ENCODE data around the gene THSD7B. TPM values are rescaled to one million over a fixed set of nuclear protein-coding genes. Genes with fewer than 3 reads are reported as not detected.

Gene THSD7B
- total RNA-seq, 2 donors from 2014 or later: 0.51 to 5.4 TPM

DNA sequence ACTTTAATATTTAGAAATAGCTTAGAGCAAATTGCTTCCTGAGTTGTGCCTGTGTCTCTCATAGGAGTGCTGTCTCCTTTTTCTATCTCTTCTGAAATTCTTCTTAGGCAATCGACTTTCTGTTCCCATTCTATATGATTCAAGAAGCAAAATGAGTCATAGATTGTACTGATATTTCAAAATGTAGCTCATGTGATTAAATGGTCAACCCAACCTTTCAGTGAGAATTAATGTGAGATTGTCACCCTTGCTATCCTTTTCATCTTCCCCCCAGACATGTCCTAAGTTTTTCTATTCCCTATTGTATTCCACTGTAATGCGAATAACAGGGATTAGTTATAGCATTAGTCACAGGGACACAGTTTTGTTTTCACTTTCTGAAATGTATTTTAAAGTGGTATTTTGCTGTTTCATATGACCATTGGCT is 413.6 kb downstream of the THSD7B start:
- intact Hi-C loops (cut with DNase I): no loop called here
- H3K4me1 ChIP-seq (replicated peaks): no peaks in the 10 kb centered on the region
- 69% methylated on average over 2 of the region's 2 CpGs for WGBS
- H3K27ac ChIP-seq: no peak overlapping the region
- no peak for TF ChIP-seq POLR2A (IDR thresholded peaks at IDR 0.05)
- no peak for TF ChIP-seq POLR2AphosphoS5 (IDR thresholded peaks at IDR 0.05)
- TF ChIP-seq, protein P1, sequence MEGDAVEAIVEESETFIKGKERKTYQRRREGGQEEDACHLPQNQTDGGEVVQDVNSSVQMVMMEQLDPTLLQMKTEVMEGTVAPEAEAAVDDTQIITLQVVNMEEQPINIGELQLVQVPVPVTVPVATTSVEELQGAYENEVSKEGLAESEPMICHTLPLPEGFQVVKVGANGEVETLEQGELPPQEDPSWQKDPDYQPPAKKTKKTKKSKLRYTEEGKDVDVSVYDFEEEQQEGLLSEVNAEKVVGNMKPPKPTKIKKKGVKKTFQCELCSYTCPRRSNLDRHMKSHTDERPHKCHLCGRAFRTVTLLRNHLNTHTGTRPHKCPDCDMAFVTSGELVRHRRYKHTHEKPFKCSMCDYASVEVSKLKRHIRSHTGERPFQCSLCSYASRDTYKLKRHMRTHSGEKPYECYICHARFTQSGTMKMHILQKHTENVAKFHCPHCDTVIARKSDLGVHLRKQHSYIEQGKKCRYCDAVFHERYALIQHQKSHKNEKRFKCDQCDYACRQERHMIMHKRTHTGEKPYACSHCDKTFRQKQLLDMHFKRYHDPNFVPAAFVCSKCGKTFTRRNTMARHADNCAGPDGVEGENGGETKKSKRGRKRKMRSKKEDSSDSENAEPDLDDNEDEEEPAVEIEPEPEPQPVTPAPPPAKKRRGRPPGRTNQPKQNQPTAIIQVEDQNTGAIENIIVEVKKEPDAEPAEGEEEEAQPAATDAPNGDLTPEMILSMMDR (IDR thresholded peaks at IDR 0.05): no peak
- no peak overlapping the region for H3K4me3 ChIP-seq
- no peak for DNase-seq (ENCODE audit: low spot score)
- no peaks in the 10 kb centered on the region for H3K27me3 ChIP-seq (replicated peaks; ENCODE audit: insufficient read depth)
- no peaks in the 10 kb centered on the region for H3K36me3 ChIP-seq
- no peaks in the 10 kb centered on the region for H3K9me3 ChIP-seq

DNA sequence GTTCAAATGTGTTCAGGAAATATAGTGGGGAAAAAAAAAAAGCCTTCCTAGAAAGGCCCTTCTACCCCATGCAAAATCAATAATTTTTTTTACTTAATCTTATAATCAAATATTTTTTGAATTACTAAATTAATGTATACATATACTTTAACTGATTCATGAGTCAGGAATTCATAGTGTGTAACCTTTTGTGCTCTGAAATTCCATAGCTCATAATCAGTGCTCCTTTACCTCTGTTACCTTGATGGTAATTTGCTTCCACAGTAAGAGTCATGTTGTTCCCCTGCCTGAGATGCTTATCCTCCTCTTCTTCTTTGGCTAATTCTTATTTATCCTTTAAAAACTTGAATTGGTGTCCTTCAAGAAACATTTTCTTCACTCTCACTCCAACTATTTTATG is 414.2 kb downstream of the THSD7B start:
- H3K4me1 ChIP-seq (replicated peaks): no peaks in the 10 kb centered on the region
- H3K36me3 ChIP-seq: no peaks in the 10 kb centered on the region
- intact Hi-C loops (cut with DNase I): no loop called here
- no peak overlapping the region for H3K27ac ChIP-seq
- no peaks in the 10 kb centered on the region for H3K9me3 ChIP-seq
- TF ChIP-seq, protein P1 (IDR thresholded peaks at IDR 0.05): no peak
- TF ChIP-seq POLR2AphosphoS5 (IDR thresholded peaks at IDR 0.05) (no peak), POLR2A (IDR thresholded peaks at IDR 0.05) (no peak)
- H3K4me3 ChIP-seq: no peak overlapping the region
- DNase-seq (ENCODE audit: low spot score): no peak
- H3K27me3 ChIP-seq (replicated peaks; ENCODE audit: insufficient read depth): no peaks in the 10 kb centered on the region

DNA sequence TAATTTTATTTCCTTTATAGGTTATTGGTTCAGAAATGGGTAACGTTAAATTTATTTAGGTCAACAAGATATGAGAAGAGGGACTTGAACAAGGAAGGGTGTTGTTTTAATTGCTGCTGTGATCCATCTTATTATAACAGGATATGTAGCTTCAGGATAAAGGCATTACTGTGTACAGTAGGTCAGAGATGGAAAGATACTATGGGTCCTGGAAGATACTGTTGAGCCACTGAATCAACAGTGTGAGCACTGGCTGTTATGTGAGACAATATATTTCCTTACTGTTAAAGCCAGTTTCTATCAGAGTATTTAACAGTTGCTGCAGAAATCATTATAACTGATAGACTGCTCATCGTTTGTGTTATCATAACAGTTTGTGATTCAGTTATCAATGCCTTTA is 414.7 kb downstream of the THSD7B start:
- Histone ChIP-seq H3K4me3 (no peak overlapping the region), H3K9me3 (no peaks in the 10 kb centered on the region), H3K27ac (no peak overlapping the region), H3K27me3 (replicated peaks; ENCODE audit: insufficient read depth) (no peaks in the 10 kb centered on the region), H3K36me3 (no peaks in the 10 kb centered on the region), H3K4me1 (replicated peaks) (no peaks in the 10 kb centered on the region)
- TF ChIP-seq POLR2A (IDR thresholded peaks at IDR 0.05) (no peak), POLR2AphosphoS5 (IDR thresholded peaks at IDR 0.05) (no peak)
- TF ChIP-seq, protein P1 (IDR thresholded peaks at IDR 0.05): no peak
- intact Hi-C loops (cut with DNase I): no loop called here
- 75% methylated on average over 2 of the region's 2 CpGs for WGBS
- no peak for DNase-seq (ENCODE audit: low spot score)

DNA sequence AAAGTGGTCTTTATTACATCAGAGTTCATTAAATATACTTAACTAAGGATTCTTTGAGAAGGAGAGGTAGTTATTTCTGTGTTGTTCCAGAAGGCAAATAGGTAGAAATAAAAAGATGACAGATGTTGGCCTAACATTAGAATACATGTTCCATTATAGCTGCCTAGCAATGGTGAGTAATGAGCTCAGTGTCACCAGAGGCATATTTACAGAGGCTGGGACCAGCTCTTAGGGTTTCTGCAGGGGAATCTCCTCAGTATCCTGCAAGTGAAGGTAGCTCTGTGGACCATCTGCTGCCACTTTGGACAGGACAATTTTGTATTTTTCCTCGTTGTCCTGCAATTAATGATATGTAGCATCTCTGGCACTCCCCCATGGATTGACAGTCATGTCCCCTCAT is 416.0 kb downstream of the THSD7B start:
- Histone ChIP-seq H3K27me3 (replicated peaks; ENCODE audit: insufficient read depth) (no peaks in the 10 kb centered on the region), H3K4me3 (no peak overlapping the region), H3K27ac (no peak overlapping the region), H3K9me3 (no peaks in the 10 kb centered on the region), H3K4me1 (replicated peaks) (no peaks in the 10 kb centered on the region), H3K36me3 (no peaks in the 10 kb centered on the region)
- TF ChIP-seq, protein P1 (IDR thresholded peaks at IDR 0.05): no peak
- TF ChIP-seq POLR2AphosphoS5 (IDR thresholded peaks at IDR 0.05) (no peak), POLR2A (IDR thresholded peaks at IDR 0.05) (no peak)
- no peak for DNase-seq (ENCODE audit: low spot score)
- 86% methylated on average over 1 of the region's 1 CpG for WGBS
- intact Hi-C loops (cut with DNase I): no loop called here

DNA sequence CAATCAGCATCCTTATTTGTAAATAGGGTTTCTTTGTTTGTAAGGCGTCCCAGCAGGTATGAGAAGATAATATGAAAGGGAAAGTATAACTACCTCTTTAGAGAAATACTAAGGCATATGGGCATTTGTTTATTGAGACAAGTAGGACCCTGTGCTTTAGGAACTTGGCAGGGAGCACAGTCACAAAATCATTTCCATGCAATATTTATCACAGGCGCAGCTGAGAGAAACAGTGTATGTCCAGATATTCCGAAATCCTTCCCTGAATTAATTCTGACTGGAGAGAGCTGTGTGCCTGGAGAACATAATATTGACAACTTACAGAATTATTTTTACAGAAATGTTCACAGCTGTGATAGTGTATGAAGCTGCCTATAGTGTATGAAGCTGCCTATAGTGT is 416.7 kb downstream of the THSD7B start:
- Histone ChIP-seq H3K4me1 (replicated peaks) (no peaks in the 10 kb centered on the region), H3K27me3 (replicated peaks; ENCODE audit: insufficient read depth) (no peaks in the 10 kb centered on the region), H3K36me3 (no peaks in the 10 kb centered on the region), H3K4me3 (no peak overlapping the region), H3K27ac (no peak overlapping the region), H3K9me3 (no peaks in the 10 kb centered on the region)
- DNase-seq (ENCODE audit: low spot score): no peak
- WGBS: 77% methylated on average over 3 of the region's 3 CpGs
- TF ChIP-seq POLR2A (IDR thresholded peaks at IDR 0.05) (no peak), POLR2AphosphoS5 (IDR thresholded peaks at IDR 0.05) (no peak)
- TF ChIP-seq, protein P1 (IDR thresholded peaks at IDR 0.05): no peak
- intact Hi-C loops (cut with DNase I): no loop called here

Data from prostate gland (tissue), 2 donors.